B cell (primary cell): ENCODE measurements around the gene PTPN1.

Source experiments
- EZH2 ChIP-seq: IDR thresholded peaks from 2 replicates; pipeline ENCODE4 v1.6.1; 2012; ENCODE audit warnings: borderline replicate concordance, low read depth, mild to moderate bottlenecking, moderate library complexity, low read length; ENCODE audit not compliant: insufficient read depth, poor library complexity, severe bottlenecking
- TF ChIP-seq, protein P1 (sequence below): fragments of 200-600 bp; IDR thresholded peaks from one replicate; pipeline ENCODE4 v1.8.0; 2022; ENCODE audit warnings: antibody characterized with exemption, mild to moderate bottlenecking

DNA sequence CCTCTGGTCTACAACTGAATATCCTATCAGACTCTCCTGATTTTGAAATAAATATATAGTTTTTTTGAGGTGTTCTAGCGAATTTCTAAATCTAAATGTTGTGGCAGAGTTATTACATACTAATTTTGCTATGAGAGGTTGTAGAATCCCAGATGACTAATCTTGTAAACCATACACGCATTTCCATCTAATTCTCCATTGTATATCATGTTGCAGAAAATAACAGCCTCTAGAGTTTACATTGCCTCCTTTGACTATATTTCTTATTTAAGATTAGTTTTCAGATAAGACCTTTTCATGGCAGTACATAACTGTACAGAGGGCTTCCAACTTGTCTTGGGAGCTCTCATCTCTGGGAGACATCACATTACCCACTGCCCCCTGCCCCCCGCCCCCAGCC lies 22.9 kb downstream of the PTPN1 start:
- TF ChIP-seq, protein P1, sequence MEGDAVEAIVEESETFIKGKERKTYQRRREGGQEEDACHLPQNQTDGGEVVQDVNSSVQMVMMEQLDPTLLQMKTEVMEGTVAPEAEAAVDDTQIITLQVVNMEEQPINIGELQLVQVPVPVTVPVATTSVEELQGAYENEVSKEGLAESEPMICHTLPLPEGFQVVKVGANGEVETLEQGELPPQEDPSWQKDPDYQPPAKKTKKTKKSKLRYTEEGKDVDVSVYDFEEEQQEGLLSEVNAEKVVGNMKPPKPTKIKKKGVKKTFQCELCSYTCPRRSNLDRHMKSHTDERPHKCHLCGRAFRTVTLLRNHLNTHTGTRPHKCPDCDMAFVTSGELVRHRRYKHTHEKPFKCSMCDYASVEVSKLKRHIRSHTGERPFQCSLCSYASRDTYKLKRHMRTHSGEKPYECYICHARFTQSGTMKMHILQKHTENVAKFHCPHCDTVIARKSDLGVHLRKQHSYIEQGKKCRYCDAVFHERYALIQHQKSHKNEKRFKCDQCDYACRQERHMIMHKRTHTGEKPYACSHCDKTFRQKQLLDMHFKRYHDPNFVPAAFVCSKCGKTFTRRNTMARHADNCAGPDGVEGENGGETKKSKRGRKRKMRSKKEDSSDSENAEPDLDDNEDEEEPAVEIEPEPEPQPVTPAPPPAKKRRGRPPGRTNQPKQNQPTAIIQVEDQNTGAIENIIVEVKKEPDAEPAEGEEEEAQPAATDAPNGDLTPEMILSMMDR = no peak
- TF ChIP-seq EZH2 = no peak
